Lung (tissue), 12 donors: ENCODE results near the gene SDK1. TPM values are rescaled to one million over a fixed set of nuclear protein-coding genes. Genes with fewer than 3 reads are reported as not detected.

Experiments
- ATAC-seq: fragments of 200-7000 bp; cut with Tn5 transposase; one replicate; pipeline ENCODE4 v1.9.1; 2020; ENCODE audit warnings: moderate number of reproducible peaks; ENCODE audit not compliant: insufficient read depth, low FRiP score
- DNase-seq, 3 donors: peaks; one replicate each; pipeline ENCODE4 v3.0.0-alpha.2; 2013 to 2017
- H3K27ac ChIP-seq, 2 donors: one replicate each; pipeline ENCODE4 v1.5.1; 2013; ENCODE audit warnings: mild to moderate bottlenecking in 2 of 2, moderate library complexity in 2 of 2, control low read depth in 1 of 2, inconsistent platforms in 1 of 2, low read depth in 1 of 2, low read length in 1 of 2
- H3K27me3 ChIP-seq, 3 donors: one replicate each; pipeline ENCODE4 v1.5.1; 2013; ENCODE audit warnings: low read length in 2 of 3; ENCODE audit not compliant: control insufficient read depth in 3 of 3, insufficient read depth in 3 of 3
- H3K36me3 ChIP-seq, 4 donors: one replicate each; pipeline ENCODE4 v1.5.1; 2013; ENCODE audit warnings: low read length in 4 of 4, mild to moderate bottlenecking in 1 of 4, moderate library complexity in 1 of 4; ENCODE audit not compliant: control insufficient read depth in 4 of 4, insufficient read depth in 4 of 4
- H3K4me1 ChIP-seq, 5 donors: one replicate each; pipeline ENCODE4 v1.5.1; 2013; ENCODE audit warnings: low read length in 5 of 5, mild to moderate bottlenecking in 2 of 5, moderate library complexity in 1 of 5; ENCODE audit not compliant: control insufficient read depth in 5 of 5, insufficient read depth in 5 of 5
- H3K4me3 ChIP-seq: one replicate; pipeline ENCODE4 v1.5.1; 2013; ENCODE audit warnings: mild to moderate bottlenecking, control low read depth, moderate library complexity
- H3K9ac ChIP-seq, 2 donors: one replicate each; pipeline ENCODE4 v1.5.1; 2013; ENCODE audit warnings: low read length in 2 of 2, control low read depth in 1 of 2; ENCODE audit not compliant: insufficient read depth in 1 of 2
- H3K9me3 ChIP-seq, 4 donors: one replicate each; pipeline ENCODE4 v1.5.1; 2013; ENCODE audit warnings: low read length in 3 of 4, mild to moderate bottlenecking in 1 of 4, moderate library complexity in 1 of 4; ENCODE audit not compliant: control insufficient read depth in 4 of 4, insufficient read depth in 3 of 4
- WGBS, 2 donors: extraction: QIAGEN DNeasy Blood & Tissue Kit; methylation state at CpG; one replicate each; pipeline ENCODE4 v1.1.7; 2013; 5-methylcytosine and 5-hydroxymethylcytosine counted together
- polyA plus RNA-seq, 2 donors: library from polyadenylated mRNA; stranded (reverse); fragments of 200-250 nt; gene quantifications; one replicate each; pipeline ENCODE4 v1.2.1, GENCODE V29; 2013
- total RNA-seq, 2 donors: library from RNA; depleted of rRNA in 1 of 2; stranded (reverse); fragments of >200 nt in 1 of 2; gene quantifications; one replicate each; pipeline ENCODE4 v1.2.1, GENCODE V29; 2014 to 2021
- TF ChIP-seq, protein P1 (sequence below): IDR thresholded peaks from 2 replicates; pipeline ENCODE4 v1.5.1; 2012; ENCODE audit warnings: mild to moderate bottlenecking; ENCODE audit errors: control extremely low read depth, extremely low read depth
- donor health status: control.
- donor health status: control.
- donor health status: Bipolar disorder and iron deficiency.
- donor health status: healthy.
- donor health status: DM: yes; HTN: yes; CAD: no.

SDK1 gene
- total and polyA plus RNA-seq, 4 donors, result 3.7 to 30.1 (median 12.7) TPM

GRCh38 chr7:4066626-4067475, 765.8 kb downstream of the SDK1 start:
- Histone ChIP-seq H3K9ac (no peak overlapping the region), H3K4me1 (peaks cover 0 to 13% (median 0%) of the 10 kb centered on the region in 5 donors), H3K4me3 (no peak overlapping the region), H3K27ac (no peak overlapping the region), H3K9me3 (no peaks in the 10 kb centered on the region), H3K27me3 (no peaks in the 10 kb centered on the region), H3K36me3 (no peaks in the 10 kb centered on the region)
- ATAC-seq (no peak), DNase-seq (no peak)
- TF ChIP-seq, protein P1, sequence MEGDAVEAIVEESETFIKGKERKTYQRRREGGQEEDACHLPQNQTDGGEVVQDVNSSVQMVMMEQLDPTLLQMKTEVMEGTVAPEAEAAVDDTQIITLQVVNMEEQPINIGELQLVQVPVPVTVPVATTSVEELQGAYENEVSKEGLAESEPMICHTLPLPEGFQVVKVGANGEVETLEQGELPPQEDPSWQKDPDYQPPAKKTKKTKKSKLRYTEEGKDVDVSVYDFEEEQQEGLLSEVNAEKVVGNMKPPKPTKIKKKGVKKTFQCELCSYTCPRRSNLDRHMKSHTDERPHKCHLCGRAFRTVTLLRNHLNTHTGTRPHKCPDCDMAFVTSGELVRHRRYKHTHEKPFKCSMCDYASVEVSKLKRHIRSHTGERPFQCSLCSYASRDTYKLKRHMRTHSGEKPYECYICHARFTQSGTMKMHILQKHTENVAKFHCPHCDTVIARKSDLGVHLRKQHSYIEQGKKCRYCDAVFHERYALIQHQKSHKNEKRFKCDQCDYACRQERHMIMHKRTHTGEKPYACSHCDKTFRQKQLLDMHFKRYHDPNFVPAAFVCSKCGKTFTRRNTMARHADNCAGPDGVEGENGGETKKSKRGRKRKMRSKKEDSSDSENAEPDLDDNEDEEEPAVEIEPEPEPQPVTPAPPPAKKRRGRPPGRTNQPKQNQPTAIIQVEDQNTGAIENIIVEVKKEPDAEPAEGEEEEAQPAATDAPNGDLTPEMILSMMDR, result no peak
- WGBS, 2 donors, result 87 to 90% methylated on average over 21 of the region's 21 CpGs

DNA sequence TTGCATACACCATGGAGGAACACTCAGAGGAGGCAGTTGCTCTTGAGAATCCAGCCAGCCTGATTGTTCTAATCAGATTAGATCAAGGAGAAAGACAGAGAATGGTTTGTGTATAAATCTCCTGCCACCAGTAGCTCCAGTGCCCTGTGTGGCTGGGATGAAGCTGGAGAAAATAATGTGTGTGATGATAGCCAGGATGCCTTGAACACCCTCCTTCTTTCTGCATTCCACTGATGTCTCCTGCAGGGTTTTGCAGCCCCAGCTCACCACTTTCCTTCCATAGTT, 766.4 kb downstream of the SDK1 start:
- Histone ChIP-seq H3K36me3 (no peaks in the 10 kb centered on the region), H3K4me1 (peaks cover 0 to 13% (median 0%) of the 10 kb centered on the region in 5 donors), H3K4me3 (no peak overlapping the region), H3K27me3 (no peaks in the 10 kb centered on the region), H3K9me3 (no peaks in the 10 kb centered on the region), H3K9ac (no peak overlapping the region), H3K27ac (no peak overlapping the region)
- no peak for DNase-seq
- no peak for ATAC-seq
- TF ChIP-seq, protein P1, result no peak

DNA sequence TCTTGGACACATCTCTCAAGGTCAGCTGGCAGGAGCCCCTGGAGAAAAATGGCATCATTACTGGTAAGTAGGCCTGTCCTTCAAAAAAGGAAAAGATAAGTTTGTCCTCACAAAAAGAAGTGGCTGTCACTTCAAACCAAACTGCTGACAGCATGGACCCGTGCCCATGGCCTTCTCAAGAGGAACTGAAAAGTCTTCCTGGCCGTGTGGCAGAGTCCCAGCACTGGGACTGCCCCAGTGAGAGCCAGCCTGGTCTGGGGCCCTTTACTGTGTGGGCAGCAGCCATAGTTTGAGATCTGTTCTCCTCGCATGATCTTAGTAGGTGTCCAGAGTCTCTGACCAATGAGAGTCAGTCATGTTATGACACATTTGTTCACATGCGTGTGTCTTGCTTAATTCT, 766.8 kb downstream of the SDK1 start:
- 67 to 73% methylated on average over 4 of the region's 4 CpGs for WGBS, 2 donors
- no peak overlapping the region for H3K27ac ChIP-seq
- no peaks in the 10 kb centered on the region for H3K9me3 ChIP-seq
- H3K4me1 ChIP-seq, result peaks cover 0 to 13% (median 0%) of the 10 kb centered on the region in 5 donors
- TF ChIP-seq, protein P1, result no peak
- H3K9ac ChIP-seq, result no peak overlapping the region
- H3K27me3 ChIP-seq, result no peaks in the 10 kb centered on the region
- DNase-seq (no peak), ATAC-seq (no peak)
- H3K4me3 ChIP-seq, result no peak overlapping the region
- H3K36me3 ChIP-seq, result no peaks in the 10 kb centered on the region

DNA sequence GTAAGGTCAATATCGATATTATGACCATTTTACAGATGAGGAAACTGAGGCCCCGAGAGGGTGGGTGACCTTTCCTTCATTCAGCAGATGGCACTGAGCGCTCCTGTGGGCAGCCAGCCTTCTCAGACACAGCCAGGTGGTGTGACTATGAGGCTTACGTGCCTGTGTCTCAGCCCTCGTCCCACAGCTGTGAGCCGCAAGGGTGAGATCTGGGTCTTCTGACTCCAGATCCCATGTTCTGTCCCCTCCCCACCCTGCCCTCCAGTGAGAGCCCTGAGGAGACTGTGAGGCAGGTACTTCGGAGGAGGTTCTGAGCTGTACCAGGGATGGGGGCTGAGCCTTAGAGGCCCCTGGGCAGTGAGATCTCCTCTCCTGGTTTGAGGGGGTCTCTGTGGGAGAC, 767.2 kb downstream of the SDK1 start:
- 93 to 94% methylated on average over 7 of the region's 7 CpGs for WGBS, 2 donors
- H3K4me1 ChIP-seq, result peaks cover 0 to 13% (median 0%) of the 10 kb centered on the region in 5 donors
- no peak for DNase-seq
- H3K9ac ChIP-seq, result no peak overlapping the region
- ATAC-seq, result no peak
- no peaks in the 10 kb centered on the region for H3K27me3 ChIP-seq
- H3K9me3 ChIP-seq, result no peaks in the 10 kb centered on the region
- no peaks in the 10 kb centered on the region for H3K36me3 ChIP-seq
- H3K27ac ChIP-seq, result no peak overlapping the region
- TF ChIP-seq, protein P1, result no peak
- H3K4me3 ChIP-seq, result no peak overlapping the region
